ENCODE data around the gene CTNNA1. TPM values are rescaled to one million over a fixed set of nuclear protein-coding genes. Genes with fewer than 3 reads are reported as not detected.

The CTNNA1 gene
- total RNA-seq, 1 donor from 2014 or later, result 310 TPM

GRCh38 chr5:138925090-138925635, 171.9 kb downstream of the CTNNA1 start:
- peaks cover 3 to 33% of the 10 kb centered on the region in 2 donors for H3K4me1 ChIP-seq
- H3K27ac ChIP-seq, result no peak overlapping the region
- H3K27me3 ChIP-seq, result no peaks in the 10 kb centered on the region
- intact Hi-C loops (cut with DNase I), result loop anchor here (5.0 kb wide), 2 partner anchors 102 to 103 kb away; no protein-coding TSS in a partner anchor
- TF ChIP-seq CTCF (IDR thresholded peaks at IDR 0.05), result no peak
- DNase-seq (ENCODE audit: low spot score in 2 of 2), result no peak
- no peak overlapping the region for H3K4me3 ChIP-seq
- peaks cover 38 to 48% of the 10 kb centered on the region in 2 donors for H3K36me3 ChIP-seq
- H3K9me3 ChIP-seq, result no peaks in the 10 kb centered on the region

GRCh38 chr5:138926257-138926656, 173.0 kb downstream of the CTNNA1 start:
- DNase-seq (ENCODE audit: low spot score in 2 of 2), result no peak
- no peak for TF ChIP-seq CTCF (IDR thresholded peaks at IDR 0.05)
- Histone ChIP-seq H3K36me3 (peaks cover 46 to 58% of the 10 kb centered on the region in 2 donors), H3K27ac (peak overlapping the region; percentile 62 to 77), H3K4me3 (no peak overlapping the region), H3K27me3 (no peaks in the 10 kb centered on the region), H3K9me3 (no peaks in the 10 kb centered on the region), H3K4me1 (peaks cover 3 to 33% of the 10 kb centered on the region in 2 donors)
- intact Hi-C loops (cut with DNase I), result loop anchor here (5.0 kb wide), 2 partner anchors 101 to 104 kb away; no protein-coding TSS in a partner anchor

GRCh38 chr5:138926688-138927448, 173.6 kb downstream of the CTNNA1 start:
- Histone ChIP-seq H3K9me3 (no peaks in the 10 kb centered on the region), H3K27ac (peak overlapping the region; percentile 62 to 77), H3K4me1 (peaks cover 3 to 30% of the 10 kb centered on the region in 2 donors), H3K36me3 (peaks cover 53 to 64% of the 10 kb centered on the region in 2 donors), H3K27me3 (no peaks in the 10 kb centered on the region), H3K4me3 (no peak overlapping the region)
- peak in 1 of 2 donors; percentile 72 for DNase-seq (ENCODE audit: low spot score in 2 of 2)
- intact Hi-C loops (cut with DNase I), result loop anchor here (5.0 kb wide), 2 partner anchors 100 to 105 kb away; no protein-coding TSS in a partner anchor
- no peak for TF ChIP-seq CTCF (IDR thresholded peaks at IDR 0.05)

DNA sequence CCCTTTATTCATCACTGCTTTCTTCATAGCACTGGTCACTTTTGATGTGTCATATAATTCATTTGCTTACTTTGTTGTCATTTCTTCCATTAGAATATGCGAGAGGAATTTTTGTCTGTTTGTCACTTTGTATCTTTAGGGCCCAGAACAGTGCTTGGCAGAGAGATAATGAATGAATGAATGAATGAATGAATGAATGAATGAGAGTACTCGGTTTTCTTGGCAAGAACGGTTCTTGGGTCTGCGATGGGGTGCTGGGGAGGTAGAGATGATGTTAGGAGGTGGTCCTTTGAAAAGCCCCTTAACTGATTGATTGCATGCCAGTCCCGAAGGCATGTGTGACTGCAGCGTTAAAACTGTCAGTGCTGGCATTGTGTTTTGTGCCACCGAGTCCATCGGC, 174.3 kb downstream of the CTNNA1 start:
- no peak for DNase-seq (ENCODE audit: low spot score in 2 of 2)
- Histone ChIP-seq H3K4me3 (no peak overlapping the region), H3K27me3 (no peaks in the 10 kb centered on the region), H3K4me1 (peaks cover 3 to 25% of the 10 kb centered on the region in 2 donors), H3K27ac (peak overlapping the region; percentile 62 to 77), H3K36me3 (peaks cover 59 to 71% of the 10 kb centered on the region in 2 donors), H3K9me3 (no peaks in the 10 kb centered on the region)
- intact Hi-C loops (cut with DNase I), result loop anchor here (5.0 kb wide), 2 partner anchors 100 to 105 kb away; no protein-coding TSS in a partner anchor
- no peak for TF ChIP-seq CTCF (IDR thresholded peaks at IDR 0.05)

DNA sequence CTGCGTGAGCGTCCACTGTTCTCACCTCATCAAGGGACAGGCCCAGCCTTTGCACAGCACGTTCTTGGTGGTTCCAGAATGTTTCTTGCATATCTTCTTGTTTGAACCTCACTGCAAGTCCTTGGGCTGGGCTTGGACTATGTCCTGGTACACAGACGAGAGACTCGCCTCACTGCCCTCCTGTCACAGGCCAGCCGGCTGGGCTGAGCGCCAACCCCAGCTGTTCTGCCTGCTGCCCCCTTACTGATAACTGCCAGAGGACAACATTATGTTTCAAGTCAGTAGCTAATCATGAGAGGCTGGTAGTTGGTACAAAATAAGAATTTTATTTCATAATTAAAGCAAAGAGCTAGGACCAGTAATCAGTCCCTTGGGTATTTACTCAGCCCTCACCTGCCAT, 174.8 kb downstream of the CTNNA1 start:
- Histone ChIP-seq H3K4me3 (no peak overlapping the region), H3K9me3 (no peaks in the 10 kb centered on the region), H3K27me3 (no peaks in the 10 kb centered on the region), H3K4me1 (peaks cover 3 to 24% of the 10 kb centered on the region in 2 donors), H3K36me3 (peaks cover 63 to 75% of the 10 kb centered on the region in 2 donors), H3K27ac (peak overlapping the region; percentile 62 to 77)
- peak in 1 of 2 donors; percentile 71 for DNase-seq (ENCODE audit: low spot score in 2 of 2)
- intact Hi-C loops (cut with DNase I), result loop anchor here (5.0 kb wide), 2 partner anchors 99 to 106 kb away; no protein-coding TSS in a partner anchor
- TF ChIP-seq CTCF (IDR thresholded peaks at IDR 0.05), result no peak

Data from ascending aorta (tissue), 2 donors.